OCI-LY1 (cell line): ENCODE results near the gene ATG2A.

Experiments used
- EZH2 ChIP-seq: fragments of 200-600 bp; sonication (generic), shearing (Covaris generic); IDR thresholded peaks from 2 replicates; pipeline ENCODE4 v1.8.0; 2017; ENCODE audit warnings: borderline replicate concordance, mixed run types, mild to moderate bottlenecking, antibody characterized with exemption, low read length, moderate library complexity, mixed read lengths
- TF ChIP-seq, protein P1 (sequence below): fragments of 200-600 bp; sonication (generic), shearing (Covaris generic); IDR thresholded peaks from 2 replicates; pipeline ENCODE4 v1.5.1; 2017; ENCODE audit warnings: mild to moderate bottlenecking, antibody characterized with exemption, low read length, moderate library complexity, mixed read lengths

DNA sequence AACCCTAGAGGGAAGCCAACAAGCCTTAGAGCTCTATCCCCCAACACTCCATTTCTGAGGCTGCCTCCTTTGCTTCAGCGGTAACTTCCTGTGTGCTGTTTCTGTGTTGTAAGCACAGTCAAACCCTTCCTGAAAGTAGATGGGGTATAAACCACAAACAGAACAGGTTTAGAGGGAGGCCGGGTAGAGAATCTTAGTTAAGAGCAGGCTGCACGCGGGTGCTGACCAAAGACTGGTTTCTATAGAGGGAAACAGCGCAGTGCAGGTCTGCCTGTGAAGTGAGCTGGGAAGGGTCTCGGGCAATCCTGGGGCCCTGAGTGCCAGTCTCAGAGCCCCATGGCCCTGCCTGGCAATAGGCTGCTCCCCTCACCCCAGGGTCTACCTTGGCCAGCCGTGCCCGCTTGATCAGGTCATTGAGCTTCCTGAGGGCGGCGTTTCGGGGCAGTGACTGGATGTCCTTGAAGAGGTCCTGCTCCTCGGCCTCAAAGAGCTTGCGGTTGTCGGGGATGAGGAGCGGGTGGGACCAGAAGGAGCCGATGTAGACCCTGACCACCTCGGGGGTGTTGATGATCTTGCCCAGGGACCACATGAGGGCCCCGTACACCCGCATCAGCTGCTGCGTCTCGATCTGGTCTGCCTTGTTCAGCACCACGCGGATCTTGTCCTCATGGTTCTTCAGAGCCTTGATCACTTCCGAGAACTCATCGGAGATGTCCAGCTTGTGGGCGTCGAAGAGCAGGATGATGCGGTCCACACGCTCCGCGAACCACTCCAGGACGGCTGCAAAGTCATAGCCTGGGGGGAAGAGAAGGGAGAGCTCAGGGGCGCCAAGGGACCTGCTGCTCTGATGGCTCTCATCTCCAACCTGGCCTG is 57.2 kb downstream of the ATG2A start:
- TF ChIP-seq, protein P1, sequence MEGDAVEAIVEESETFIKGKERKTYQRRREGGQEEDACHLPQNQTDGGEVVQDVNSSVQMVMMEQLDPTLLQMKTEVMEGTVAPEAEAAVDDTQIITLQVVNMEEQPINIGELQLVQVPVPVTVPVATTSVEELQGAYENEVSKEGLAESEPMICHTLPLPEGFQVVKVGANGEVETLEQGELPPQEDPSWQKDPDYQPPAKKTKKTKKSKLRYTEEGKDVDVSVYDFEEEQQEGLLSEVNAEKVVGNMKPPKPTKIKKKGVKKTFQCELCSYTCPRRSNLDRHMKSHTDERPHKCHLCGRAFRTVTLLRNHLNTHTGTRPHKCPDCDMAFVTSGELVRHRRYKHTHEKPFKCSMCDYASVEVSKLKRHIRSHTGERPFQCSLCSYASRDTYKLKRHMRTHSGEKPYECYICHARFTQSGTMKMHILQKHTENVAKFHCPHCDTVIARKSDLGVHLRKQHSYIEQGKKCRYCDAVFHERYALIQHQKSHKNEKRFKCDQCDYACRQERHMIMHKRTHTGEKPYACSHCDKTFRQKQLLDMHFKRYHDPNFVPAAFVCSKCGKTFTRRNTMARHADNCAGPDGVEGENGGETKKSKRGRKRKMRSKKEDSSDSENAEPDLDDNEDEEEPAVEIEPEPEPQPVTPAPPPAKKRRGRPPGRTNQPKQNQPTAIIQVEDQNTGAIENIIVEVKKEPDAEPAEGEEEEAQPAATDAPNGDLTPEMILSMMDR = no peak
- no peak for TF ChIP-seq EZH2
